LNCaP clone FGC (cell line): ENCODE data around the gene GNPDA1.
"Not testable (repeated sequence)": the region's sequence is repeated elsewhere in the genome, so short reads cannot be mapped to it uniquely, and the experiment has no call there.

Experiments
- DNase-seq: peaks from one replicate; pipeline ENCODE4 v3.0.0-alpha.2; 2011; ENCODE audit warnings: low read depth
- H3K4me3 ChIP-seq: 2 replicates; pipeline ENCODE4 v1.5.1; 2011; ENCODE audit warnings: mild to moderate bottlenecking, low read depth, low read length, control low read depth
- CTCF ChIP-seq: IDR thresholded peaks from 2 replicates; pipeline ENCODE4 v1.5.1; 2012; ENCODE audit warnings: mild to moderate bottlenecking; ENCODE audit not compliant: control insufficient read depth, insufficient read depth; ENCODE audit errors: extremely low read depth

GNPDA1 gene

GRCh38 chr5:142012792-142013388 lies at the start of gene GNPDA1:
TSS of gene GNPDA1 (minus strand) at chr5:142013027. CDS start at chr5:142012035, 992 bp downstream.
- DNase-seq = peak; percentile 33
- peak; percentile 24; the same call in 1 of the 2 replicates for TF ChIP-seq CTCF
- peak within 1 kb of the TSS; percentile 92 for H3K4me3 ChIP-seq

- TF ChIP-seq CTCF = 0 out of 2 replicates have a peak, but pooled peaks have one; percentile 9
- H3K4me3 ChIP-seq = no peak overlapping the region
- DNase-seq = no peak
These were observed 46.6 kb upstream of the GNPDA1 start for GRCh38 chr5:142059304-142059940.

- TF ChIP-seq CTCF = no peak
- H3K4me3 ChIP-seq = no peak overlapping the region
- no peak for DNase-seq
These were observed 44.9 kb upstream of the GNPDA1 start for GRCh38 chr5:142057697-142058056.

GRCh38 chr5:142056816-142057696 lies 44.2 kb upstream of the GNPDA1 start:
- H3K4me3 ChIP-seq = no peak overlapping the region
- DNase-seq = peak; percentile 15
- TF ChIP-seq CTCF = no peak

DNA sequence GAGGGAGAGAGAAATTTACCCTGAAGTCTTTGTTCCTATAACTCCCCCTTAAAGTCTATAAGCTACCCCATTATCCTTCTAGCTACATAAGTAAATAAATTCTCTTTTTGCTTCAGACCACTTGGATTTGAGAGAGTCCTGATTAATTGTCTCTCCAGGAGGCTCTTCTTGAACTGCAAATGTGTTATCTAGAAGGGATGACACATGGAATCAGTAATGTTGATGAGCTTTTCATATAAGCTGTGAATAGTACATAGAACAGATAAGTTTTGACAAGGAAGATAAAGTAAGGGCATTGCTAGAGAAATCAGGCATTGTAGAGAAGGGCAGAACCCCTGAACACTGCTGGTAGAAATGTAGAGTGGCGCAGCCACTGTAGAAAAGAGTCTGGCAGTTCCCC lies 42.5 kb upstream of the GNPDA1 start:
- DNase-seq = no peak
- TF ChIP-seq CTCF = no peak
- no peak overlapping the region for H3K4me3 ChIP-seq

DNA sequence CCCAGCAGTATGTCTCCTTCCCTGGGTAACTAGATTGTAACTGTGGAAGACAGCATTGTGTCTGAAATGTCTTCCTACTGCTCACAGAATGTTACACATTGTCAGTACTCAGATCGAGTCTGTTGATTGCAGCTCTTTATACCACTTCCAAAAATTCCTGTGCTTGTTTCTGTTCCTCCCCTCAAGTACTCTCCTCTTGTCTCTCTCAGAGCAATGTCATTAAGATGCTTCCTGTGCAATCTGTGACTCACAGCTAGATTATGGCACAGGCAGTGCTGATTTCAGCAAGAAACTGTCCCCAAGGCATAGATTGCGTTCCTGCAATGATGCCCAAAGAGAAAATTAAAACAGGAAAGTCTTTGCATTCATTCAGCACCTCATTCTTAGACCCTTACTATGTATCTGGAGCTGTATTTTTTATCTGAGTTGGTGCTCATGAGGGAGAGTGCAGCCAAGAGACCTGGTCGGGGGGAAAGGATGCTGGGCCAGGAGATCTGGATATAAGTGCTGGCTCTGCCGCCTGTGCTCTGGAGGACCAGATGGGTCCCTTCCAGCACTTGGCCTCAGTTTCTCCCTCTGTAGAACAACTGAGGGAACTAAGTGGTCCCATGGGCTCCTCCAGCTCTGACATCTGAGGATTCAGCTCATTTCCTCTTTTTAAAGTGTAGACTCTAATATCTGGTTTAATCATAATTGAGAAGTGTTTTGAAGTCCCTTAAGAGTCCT lies 40.8 kb upstream of the GNPDA1 start:
- no peak for DNase-seq
- H3K4me3 ChIP-seq = no peak overlapping the region
- no peak for TF ChIP-seq CTCF

- not testable (repeated sequence) for DNase-seq, H3K4me3 ChIP-seq
These were observed 39.2 kb upstream of the GNPDA1 start for GRCh38 chr5:142052026-142052425.
